HG03196 (cell line): Measurements from ENCODE around the gene ZMYND11.
"Not testable (repeated sequence)": the region's sequence is repeated elsewhere in the genome, so short reads cannot be mapped to it uniquely, and the experiment has no call there.

Source experiments
- ATAC-seq: cut with Tn5 transposase; IDR thresholded peaks from one replicate; pipeline ENCODE4 v1.9.1; 2021; ENCODE audit not compliant: unreplicated experiment

Gene ZMYND11

DNA sequence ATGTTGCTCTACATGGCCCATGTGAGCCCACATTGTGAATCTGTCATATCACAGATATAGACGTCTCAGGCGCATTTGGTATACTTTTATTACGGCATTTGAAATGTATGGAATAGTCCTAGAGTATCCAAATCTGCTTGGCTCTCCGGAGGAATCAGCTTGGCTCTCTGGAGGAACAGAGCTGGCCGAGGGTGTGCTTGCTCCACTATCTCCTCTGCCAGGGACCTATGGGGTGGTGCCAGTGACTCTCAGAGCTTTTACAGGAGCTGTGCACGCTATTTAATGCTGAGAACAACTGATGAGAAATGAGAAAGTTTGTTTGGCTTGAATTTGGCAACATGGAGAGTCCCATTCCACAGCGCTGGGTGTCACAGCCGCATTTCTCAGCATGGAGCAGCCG lies 144.0 kb downstream of the ZMYND11 start:
- no peak for ATAC-seq

DNA sequence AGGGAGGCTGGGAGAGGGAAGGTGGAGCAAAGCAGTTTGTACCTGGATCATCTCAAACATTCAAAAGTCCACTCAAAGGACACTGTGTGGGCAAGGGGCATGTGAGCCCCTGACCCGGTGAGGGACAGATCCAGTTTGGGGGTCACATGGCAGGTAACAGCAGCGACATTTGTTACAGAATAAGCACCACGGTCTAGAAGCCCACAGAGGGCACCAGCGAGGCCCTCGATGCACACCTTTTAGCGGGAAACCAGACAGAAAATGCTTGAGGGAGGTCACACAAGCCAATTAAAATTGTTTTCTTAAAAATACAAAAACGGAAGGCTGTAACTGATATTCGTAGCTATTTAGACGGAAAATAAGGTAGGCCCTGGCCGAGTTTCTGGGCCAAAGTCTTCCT lies 144.4 kb downstream of the ZMYND11 start:
- ATAC-seq: no peak

DNA sequence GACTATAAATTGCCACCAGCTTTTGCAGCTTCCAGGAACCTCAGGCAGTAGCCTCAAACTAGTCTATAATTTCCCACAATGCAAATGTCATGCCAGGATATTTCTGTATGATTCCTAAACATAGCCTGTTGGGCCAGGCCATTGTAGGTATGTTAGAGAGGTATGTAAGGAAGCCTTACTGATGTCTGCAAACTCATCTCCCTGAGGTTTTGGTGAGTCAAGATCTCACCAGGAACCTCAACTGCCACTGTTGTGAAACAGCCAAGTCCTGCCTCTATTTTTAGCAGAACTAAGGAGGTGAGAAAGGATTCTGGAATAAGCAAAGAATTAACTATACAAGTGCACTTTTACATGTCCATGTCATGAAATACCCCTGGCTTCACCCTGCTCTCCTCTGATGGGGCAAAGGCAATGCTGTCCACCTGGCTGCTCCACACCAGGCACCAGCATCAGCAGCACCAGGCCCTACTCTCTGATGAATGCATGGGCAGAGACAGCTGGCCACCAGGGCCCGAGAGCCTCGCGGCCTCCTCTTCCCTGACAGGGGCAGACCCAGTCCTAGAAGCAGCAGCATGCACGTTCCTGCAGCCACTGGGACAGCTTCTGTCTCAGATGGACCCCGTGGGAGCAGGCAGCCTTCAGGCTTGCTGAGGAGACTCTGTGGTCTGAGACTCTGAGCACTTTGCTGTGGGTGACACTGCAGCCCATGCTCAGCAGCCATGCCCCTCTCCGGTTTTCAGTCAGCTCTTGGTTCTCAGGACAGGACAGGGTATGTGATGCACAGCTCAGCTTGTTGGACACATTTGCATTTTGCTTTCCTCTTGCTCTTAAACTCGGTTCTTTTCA lies 147.3 kb downstream of the ZMYND11 start:
- no peak for ATAC-seq

DNA sequence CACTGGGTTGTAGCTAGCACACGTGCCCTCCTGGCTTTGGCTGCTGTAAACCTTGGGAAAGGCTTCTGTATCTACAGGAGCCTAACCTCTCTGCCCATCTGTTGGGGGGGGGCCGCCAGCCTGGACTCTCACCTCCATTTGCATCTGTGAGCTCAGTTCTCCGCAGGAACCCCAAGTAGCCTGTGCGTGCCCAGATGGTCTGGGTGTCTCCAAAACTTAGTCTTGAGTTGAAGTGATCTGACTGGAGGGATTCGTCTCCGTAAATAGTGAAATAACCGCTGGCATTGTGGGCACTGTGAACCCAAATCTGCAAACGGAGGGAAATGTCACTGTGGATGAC lies 147.9 kb downstream of the ZMYND11 start:
- no peak for ATAC-seq

DNA sequence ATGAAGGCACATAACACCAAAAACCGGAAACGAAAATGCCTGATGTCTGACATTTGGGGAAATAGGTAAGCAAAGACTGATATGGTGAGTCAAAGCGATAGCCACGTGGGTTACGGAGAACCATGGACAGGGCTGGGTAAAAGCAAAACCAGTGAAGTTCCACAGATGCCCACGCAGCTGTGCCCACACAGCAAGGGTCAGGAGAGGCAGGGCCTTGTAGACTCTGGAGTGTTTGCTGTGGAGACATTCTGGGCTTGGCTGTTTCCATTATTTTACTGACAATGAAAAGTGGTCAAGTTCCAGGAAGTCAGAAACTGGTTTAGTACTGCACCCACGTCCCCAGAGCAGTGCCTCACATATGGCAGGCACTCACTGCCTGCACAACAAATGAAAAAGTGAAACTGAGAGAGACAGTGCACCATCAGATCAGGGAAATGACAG lies 148.7 kb downstream of the ZMYND11 start:
- peak; percentile 84 for ATAC-seq

DNA sequence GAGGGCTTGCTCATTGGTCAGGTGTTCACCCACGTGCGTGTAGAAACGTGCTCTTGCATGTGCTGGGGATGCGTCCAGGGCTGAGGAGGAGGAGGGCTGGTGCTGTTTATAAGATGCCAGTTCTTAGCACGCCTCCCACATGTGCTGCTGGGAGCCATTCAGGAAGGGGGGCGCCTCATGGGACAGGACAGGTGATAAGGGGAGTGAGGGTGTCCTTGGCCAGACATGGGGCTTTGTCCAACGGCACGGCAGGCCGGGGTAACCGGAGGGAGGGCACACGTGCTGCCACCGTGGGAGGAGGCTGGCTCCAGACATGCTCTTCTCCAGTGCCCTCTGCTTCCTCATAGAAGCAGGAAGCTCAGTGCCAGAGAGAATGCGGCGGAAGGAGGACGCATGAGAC lies 150.0 kb downstream of the ZMYND11 start:
- ATAC-seq: no peak

DNA sequence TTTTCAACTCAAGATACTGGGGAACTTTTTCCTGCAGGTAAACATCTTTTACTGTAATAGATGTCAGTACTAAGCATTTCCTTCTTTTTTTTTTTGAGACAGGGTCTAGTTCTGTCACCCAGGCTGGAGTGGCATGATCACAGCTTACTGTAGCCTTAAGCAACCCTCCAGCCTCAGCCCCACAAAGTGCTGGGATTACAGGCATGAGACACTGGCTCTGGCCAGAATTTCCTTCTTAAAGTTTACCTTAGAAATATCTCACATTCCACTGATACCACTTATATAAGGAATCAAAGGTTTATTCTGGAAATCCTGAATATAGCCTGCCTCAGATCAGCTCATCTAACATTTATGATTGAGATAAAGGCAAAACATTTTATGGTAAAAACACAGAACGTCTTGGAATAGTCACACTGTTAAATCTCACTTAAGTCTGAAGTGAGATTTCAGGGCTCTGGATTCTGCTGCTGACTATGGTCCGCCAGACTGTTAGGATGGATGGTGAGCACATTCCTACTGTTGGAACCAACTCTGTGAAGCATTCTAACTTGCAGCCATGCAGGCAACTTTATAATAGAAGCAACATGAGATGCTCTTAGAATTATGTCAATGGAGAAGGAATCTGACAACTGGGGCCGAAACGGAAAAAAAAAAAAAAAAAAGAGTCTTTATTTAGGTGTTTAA lies 151.9 kb downstream of the ZMYND11 start:
- ATAC-seq: no peak

DNA sequence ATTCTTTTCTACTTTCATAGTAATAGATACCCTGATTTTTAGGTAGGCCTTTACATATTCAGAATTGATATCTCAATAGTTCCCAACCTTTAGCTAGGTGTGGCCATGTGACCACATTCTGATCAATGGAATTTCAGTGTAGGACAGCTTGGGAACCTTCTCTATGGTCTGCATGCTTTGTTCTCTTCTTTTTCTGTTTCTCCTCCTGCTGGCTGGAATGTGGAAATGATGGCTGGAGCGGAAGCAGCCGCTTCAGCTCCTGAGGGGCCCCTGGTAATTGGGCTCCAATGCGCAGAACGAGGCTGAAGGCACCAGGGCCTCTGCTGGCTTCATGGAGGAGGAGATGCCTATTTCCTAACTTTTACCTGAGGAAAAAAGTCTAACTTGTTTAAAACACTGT lies 152.6 kb downstream of the ZMYND11 start:
- no peak for ATAC-seq

DNA sequence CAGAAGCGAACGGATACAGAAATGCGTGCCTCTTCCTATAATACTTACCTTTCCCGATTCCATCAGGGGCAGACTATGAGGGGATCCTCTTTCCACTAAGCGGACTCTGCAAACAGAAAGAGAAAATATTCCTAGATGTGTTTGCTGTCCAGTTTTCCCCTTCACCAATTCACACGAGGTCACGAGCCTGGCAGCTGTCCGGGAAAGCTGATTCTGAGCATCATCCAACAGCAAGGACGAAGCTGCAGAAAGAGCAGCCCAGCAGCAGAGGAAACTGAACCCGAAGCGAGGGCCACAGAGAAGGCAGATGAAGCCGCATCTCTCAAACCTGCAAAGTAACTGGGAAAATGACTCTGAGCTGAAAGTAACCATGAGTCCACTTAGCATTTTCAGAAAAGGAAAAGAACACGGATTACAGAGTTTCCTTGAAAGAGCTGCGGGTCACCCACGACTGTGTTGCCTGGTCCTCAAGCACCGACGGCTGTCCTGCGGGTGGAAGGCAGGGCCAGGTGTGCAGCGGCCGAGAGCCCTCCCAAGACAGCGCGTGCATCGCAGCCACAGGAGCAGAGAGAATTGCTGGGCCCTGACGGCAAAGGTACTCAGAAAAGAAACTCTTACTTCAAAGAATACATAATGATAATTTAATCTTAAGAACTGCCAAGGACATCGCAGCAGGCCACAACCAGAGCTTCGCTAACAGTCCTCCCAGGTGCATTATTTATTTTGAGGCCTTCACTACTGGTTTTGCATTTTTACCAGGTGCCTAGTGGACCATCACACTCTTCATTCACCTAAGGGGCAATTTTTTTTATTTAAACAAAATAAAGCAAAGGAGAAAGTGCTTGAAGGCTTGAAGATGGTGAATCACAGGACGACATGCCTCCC lies 153.3 kb downstream of the ZMYND11 start:
- no peak for ATAC-seq

DNA sequence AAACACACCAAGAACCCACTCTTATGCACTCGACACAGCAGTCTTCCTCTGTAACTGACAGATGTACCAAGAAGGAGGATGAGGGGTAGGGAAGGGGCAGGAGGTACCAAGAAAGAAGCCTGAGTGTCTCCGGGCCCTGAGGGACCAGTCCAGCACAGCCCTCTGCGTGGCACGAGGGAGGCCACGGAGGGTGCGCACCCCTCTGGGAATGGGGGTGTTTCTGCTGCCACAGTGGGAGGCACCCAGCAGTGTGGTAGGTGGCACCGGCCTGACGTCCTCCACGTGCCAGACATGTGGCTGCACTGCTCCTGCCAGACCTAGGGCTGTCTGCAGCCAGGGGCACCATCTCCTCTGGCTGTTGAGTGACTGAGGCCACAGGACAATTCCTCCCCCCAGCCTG lies 154.3 kb downstream of the ZMYND11 start:
- no peak for ATAC-seq

DNA sequence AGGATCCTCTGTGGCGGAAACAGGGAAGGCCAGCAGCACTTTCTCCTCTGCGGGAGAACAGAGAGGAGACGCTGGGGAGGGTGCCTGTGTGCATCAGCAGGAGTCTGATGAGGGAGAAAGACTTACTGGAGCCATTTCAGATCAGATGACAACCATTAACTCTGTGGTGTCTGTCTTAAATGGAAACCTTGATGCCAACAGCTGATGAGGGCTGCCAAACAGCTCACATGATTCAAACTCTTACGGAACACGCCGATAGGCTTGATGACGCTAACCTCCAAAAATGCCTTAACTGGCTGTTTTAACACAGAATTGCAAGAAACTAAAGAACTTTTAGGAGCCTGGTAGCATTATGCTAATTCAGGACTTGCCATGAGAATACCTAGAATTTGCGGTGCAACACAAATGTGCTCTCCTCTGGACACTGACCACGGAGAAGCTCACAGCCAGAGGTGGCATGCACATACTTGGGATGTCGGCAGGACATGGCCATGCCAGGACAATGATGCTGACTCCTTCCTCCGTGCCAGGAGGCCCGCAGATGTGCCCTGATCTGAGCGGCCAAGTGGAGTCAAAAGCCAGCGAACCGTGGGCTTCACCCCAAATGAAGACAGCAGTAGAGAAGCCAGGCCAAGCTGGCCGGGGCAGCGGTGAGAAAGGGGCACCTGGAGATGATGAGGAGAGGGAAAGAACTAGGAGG lies 154.9 kb downstream of the ZMYND11 start:
- ATAC-seq: no peak

DNA sequence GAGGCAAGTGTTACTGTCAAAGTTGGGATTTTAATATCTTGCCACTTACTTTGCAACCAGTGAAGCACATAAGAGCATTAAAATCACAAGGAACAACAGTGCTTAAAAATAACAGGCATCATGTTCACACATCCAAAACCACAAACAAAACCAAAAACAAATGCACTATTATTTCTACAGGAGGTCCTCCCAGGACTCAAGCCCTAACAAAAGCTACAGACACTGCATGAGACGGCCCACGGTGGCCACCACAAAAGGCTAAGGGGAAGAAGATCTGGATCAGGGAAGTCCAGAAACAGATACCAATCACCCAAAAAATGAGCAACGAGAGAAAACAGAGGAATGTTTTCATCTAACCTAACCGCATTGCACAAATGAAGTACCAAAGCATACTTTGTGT lies 158.4 kb downstream of the ZMYND11 start:
- no peak for ATAC-seq

DNA sequence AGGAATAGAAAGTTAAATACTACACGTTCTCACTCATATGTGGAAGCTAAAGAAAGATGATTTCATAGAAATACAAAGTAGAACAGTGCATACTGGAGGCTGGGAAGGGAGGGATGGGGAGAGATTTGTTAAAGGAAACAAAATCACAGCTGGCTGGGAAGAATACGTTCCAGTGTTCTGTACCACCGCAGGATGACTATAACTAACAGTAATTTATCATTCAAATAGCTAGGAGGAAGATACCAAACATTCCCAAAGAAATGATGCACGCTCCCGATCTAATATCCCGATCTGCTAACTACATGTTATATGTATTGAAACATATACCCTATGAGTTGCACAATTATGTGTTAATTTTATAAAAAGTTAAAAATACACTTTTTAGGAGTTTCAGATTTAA lies 162.3 kb downstream of the ZMYND11 start:
- no peak for ATAC-seq

DNA sequence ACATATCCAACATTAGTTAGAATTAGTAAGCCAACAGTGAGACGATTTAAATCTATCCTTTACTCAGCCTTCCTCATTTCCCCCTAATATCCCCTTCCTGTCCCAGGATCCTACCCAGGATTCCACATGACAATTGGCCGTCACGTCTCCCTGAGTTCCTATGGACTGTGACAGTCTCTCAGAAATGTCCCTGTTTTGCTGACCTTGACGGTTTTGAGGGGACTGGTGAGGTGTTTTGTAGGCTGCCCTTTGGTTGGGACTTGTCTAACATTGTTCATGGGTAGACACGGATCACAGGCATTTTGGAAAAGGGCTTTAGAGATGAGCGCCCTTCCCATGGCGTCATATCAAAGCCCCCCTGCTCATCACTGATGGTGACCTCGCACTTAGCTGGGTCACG lies 162.8 kb downstream of the ZMYND11 start:
- no peak for ATAC-seq

DNA sequence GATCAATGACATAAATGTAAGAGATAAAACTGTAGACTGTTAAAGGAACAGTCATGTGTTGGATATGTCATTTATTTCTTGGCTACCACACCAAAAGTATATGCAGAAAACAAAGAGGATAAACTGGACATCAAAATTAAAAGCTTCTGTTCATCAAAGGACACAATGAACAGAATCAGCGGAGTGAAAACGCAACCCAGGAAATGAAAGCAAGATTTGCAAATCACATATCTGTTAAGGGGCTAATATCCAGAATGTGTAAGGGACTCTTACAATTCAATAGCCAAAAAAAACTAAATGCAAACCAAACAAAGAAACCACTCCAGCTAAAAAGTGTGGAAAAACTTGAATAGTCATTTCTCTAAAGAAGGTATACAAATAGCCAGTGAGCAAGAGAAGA lies 164.3 kb downstream of the ZMYND11 start:
- no peak for ATAC-seq

DNA sequence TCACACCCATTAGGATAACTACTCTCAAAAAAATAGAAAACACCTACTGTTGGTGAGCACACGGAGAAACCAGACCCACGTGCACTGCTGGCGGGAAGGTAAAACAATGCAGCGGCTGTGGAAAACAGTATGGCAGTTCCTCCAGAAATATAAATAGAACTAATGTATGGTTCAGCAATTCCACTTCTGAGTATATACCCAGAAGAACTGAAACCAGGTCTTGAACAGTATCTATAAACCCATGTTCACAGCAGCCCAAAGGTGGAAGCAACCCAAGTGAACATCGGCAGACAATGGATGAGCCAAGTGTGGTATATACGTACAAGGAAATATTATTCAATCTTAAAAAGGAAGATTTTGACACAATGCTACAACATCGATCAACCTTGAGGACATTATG lies 164.7 kb downstream of the ZMYND11 start:
- ATAC-seq: no peak

DNA sequence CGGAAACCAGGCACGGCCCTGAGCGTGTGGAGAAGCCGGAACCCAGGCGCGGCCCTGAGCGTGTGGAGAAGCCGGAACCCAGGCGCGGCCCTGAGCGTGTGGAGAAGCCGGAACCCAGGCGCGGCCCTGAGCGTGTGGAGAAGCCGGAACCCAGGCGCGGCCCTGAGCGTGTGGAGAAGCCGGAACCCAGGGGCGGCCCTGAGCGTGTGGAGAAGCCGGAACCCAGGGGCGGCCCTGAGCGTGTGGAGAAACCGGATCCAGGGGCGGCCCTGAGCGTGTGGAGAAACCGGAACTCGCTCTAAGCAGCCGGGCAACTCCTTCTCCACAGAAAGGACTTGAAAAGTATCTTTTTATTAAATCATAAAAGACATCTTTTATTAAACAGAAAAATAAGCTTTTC lies 165.3 kb downstream of the ZMYND11 start:
- ATAC-seq: not testable (repeated sequence)

DNA sequence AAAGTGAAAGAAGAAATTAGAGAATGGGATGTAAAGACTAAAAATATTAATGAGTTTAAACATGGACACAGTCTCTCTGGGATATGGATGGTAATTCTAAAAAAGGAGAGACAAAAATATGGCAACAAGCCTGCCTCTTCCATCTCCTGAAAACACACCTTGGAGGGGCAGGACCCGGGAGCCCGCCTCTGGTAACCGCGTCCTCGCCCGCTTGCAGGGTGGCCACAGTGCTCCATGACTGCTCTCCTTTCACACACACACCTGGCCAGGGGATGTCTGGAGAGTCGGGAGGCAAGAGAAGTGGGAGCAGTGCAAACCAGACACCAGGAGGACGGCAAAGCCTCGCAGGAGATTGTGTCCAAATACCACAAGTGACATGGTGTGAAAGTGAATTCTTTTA lies 166.3 kb downstream of the ZMYND11 start:
- ATAC-seq: no peak
